ENCODE measurements around the gene BICC1. TPM values are rescaled to one million over a fixed set of nuclear protein-coding genes. Genes with fewer than 3 reads are reported as not detected.

The BICC1 gene
- total RNA-seq, 1 experiment from 2014 or later = 0.57 TPM

- H2BK15ac ChIP-seq (ENCODE audit: low read depth, low read length) = no peak overlapping the region
- Mint-ChIP-seq H3K4me3 (no peak overlapping the region), H3K4me1 (no peaks in the 10 kb centered on the region), H3K27ac (no peak overlapping the region), H3K27me3 (ENCODE audit: low read depth) (no peaks in the 10 kb centered on the region), H3K36me3 (ENCODE audit: insufficient read depth in 1 of 3, low read depth in 3 of 3) (peaks cover 0 to 23% (median 2%) of the 10 kb centered on the region in 3 experiments; a peak in 3 of 7 replicates), H3K9me3 (peaks cover 20 to 21% of the 10 kb centered on the region in 2 experiments)
- H3K79me1 ChIP-seq (ENCODE audit: insufficient read depth, low read depth, low read length, poor library complexity, severe bottlenecking) = no peaks in the 10 kb centered on the region
- H2BK12ac ChIP-seq (ENCODE audit: insufficient read length, low read depth, low read length) = no peak overlapping the region
- H4K20me1 ChIP-seq (ENCODE audit: control insufficient read depth, insufficient read depth, insufficient read length) = no peaks in the 10 kb centered on the region
- H3K4ac ChIP-seq (ENCODE audit: low read depth, low read length) = no peak overlapping the region
- no peak overlapping the region for H4K5ac ChIP-seq (ENCODE audit: insufficient read length, low read depth, low read length)
- no peaks in the 10 kb centered on the region for H3K27me3 ChIP-seq (ENCODE audit: insufficient read depth, low read length)
- no peak overlapping the region for H4K91ac ChIP-seq (ENCODE audit: insufficient read length, low read depth, low read length)
- no peak overlapping the region for H3K23ac ChIP-seq (ENCODE audit: insufficient read length, low read depth, low read length)
- no peak overlapping the region for H3K18ac ChIP-seq (ENCODE audit: insufficient read length, low read depth, low read length)
- H4K8ac ChIP-seq (replicated peaks; ENCODE audit: insufficient read length, low read depth, low read length) = no peak overlapping the region
- no peak overlapping the region for H3K4me2 ChIP-seq (ENCODE audit: insufficient read depth, insufficient read length, low read length)
- peak; percentile 87 for TF ChIP-seq CTCF (conservative IDR thresholded peaks at IDR 0.05)
- H2AK5ac ChIP-seq (ENCODE audit: insufficient read length, low read length) = no peak overlapping the region
- H2BK20ac ChIP-seq (ENCODE audit: low read depth, low read length, poor library complexity, severe bottlenecking) = no peak overlapping the region
- H3T11ph ChIP-seq (ENCODE audit: low read length) = no peak overlapping the region
- no peak overlapping the region for H3K56ac ChIP-seq (ENCODE audit: insufficient read length, low read depth, low read length)
- no CpG with 5 or more reads among the region's 5 CpGs for WGBS (ENCODE audit: extremely low coverage, insufficient read length, low lambda C conversion rate)
- no peak overlapping the region for H2BK5ac ChIP-seq (ENCODE audit: insufficient read length, low read length)
- no peaks in the 10 kb centered on the region for H3K79me2 ChIP-seq (ENCODE audit: insufficient read depth, low read length)
- H3K9ac ChIP-seq (ENCODE audit: extremely low read depth, insufficient read length, low read length) = no peak overlapping the region
- H3K14ac ChIP-seq (ENCODE audit: insufficient read depth, low read length) = no peak overlapping the region
- peak; percentile 71 for DNase-seq
- H3K27ac ChIP-seq (ENCODE audit: insufficient read length, low read depth, low read length) = no peak overlapping the region
- no peak overlapping the region for H2BK120ac ChIP-seq (ENCODE audit: low read depth, low read length, poor library complexity, severe bottlenecking)
- no peak overlapping the region for H2AFZ ChIP-seq (ENCODE audit: low read length)
- H3K9me3 ChIP-seq (ENCODE audit: control insufficient read depth, low read depth, low read length) = no peaks in the 10 kb centered on the region
- no peaks in the 10 kb centered on the region for H3K4me1 ChIP-seq (ENCODE audit: insufficient read depth, low read length)
- no peaks in the 10 kb centered on the region for H3K23me2 ChIP-seq (ENCODE audit: insufficient read length, low read depth, low read length, poor library complexity, severe bottlenecking)
Measured at GRCh38 chr10:58531084-58531695, 18.5 kb downstream of the BICC1 start.

Measured in H9 (cell line).